IPS-18a (cell line): ENCODE measurements around the gene LPXN.

Source experiments
- H3K27ac ChIP-seq: one replicate; pipeline ENCODE4 v1.5.1; 2013; ENCODE audit warnings: low read length
- H3K27me3 ChIP-seq: one replicate; pipeline ENCODE4 v1.6.1; 2013; ENCODE audit warnings: mild to moderate bottlenecking, low read length; ENCODE audit not compliant: control insufficient read depth, insufficient read depth
- H3K36me3 ChIP-seq: one replicate; pipeline ENCODE4 v1.6.1; 2013; ENCODE audit warnings: low read depth, low read length; ENCODE audit not compliant: control insufficient read depth
- H3K4me1 ChIP-seq: one replicate; pipeline ENCODE4 v1.6.1; 2013; ENCODE audit warnings: low read depth, low read length; ENCODE audit not compliant: control insufficient read depth
- H3K4me3 ChIP-seq: one replicate; pipeline ENCODE4 v1.5.1; 2013; ENCODE audit warnings: low read length
- H3K9ac ChIP-seq: one replicate; pipeline ENCODE4 v1.6.1; 2013; ENCODE audit warnings: mild to moderate bottlenecking, low read length, moderate library complexity
- H3K9me3 ChIP-seq: one replicate; pipeline ENCODE4 v1.6.1; 2013; ENCODE audit warnings: low read depth, low read length; ENCODE audit not compliant: control insufficient read depth

LPXN gene

GRCh38 chr11:58508814-58509213, 66.8 kb downstream of the LPXN start:
- Histone ChIP-seq H3K9ac (no peak overlapping the region), H3K27me3 (no peaks in the 10 kb centered on the region), H3K9me3 (no peaks in the 10 kb centered on the region), H3K36me3 (no peaks in the 10 kb centered on the region), H3K27ac (no peak overlapping the region), H3K4me3 (no peak overlapping the region), H3K4me1 (peaks cover 4% of the 10 kb centered on the region)

- Histone ChIP-seq H3K4me1 (peaks cover 3% of the 10 kb centered on the region), H3K9ac (no peak within 1 kb of the TSS), H3K27me3 (no peaks in the 10 kb centered on the region), H3K36me3 (no peaks in the 10 kb centered on the region), H3K9me3 (no peaks in the 10 kb centered on the region), H3K4me3 (no peak within 1 kb of the TSS), H3K27ac (no peak within 1 kb of the TSS)
Observed at GRCh38 chr11:58508005-58508404, 67.7 kb downstream of the LPXN start, which contains the start of gene OR5B21. Gene OR5B21 (minus strand): TSS chr11:58508105. CDS start chr11:58508105, 0 bp downstream.

- Histone ChIP-seq H3K4me1 (no peaks in the 10 kb centered on the region), H3K36me3 (no peaks in the 10 kb centered on the region), H3K4me3 (no peak overlapping the region), H3K9me3 (no peaks in the 10 kb centered on the region), H3K27ac (no peak overlapping the region), H3K27me3 (no peaks in the 10 kb centered on the region), H3K9ac (no peak overlapping the region)
Observed at GRCh38 chr11:58507355-58507754, 68.3 kb downstream of the LPXN start.

- Histone ChIP-seq H3K36me3 (no peaks in the 10 kb centered on the region), H3K4me3 (no peak overlapping the region), H3K27ac (no peak overlapping the region), H3K27me3 (no peaks in the 10 kb centered on the region), H3K9ac (no peak overlapping the region), H3K9me3 (no peaks in the 10 kb centered on the region), H3K4me1 (no peaks in the 10 kb centered on the region)
Observed at GRCh38 chr11:58506935-58507334, 68.7 kb downstream of the LPXN start.

- Histone ChIP-seq H3K9ac (no peak overlapping the region), H3K27ac (no peak overlapping the region), H3K4me3 (no peak overlapping the region), H3K36me3 (no peaks in the 10 kb centered on the region), H3K27me3 (no peaks in the 10 kb centered on the region), H3K4me1 (no peaks in the 10 kb centered on the region), H3K9me3 (no peaks in the 10 kb centered on the region)
Observed at GRCh38 chr11:58505849-58506248, 69.8 kb downstream of the LPXN start.

- Histone ChIP-seq H3K9me3 (no peaks in the 10 kb centered on the region), H3K9ac (no peak overlapping the region), H3K36me3 (no peaks in the 10 kb centered on the region), H3K4me1 (no peaks in the 10 kb centered on the region), H3K4me3 (no peak overlapping the region), H3K27me3 (no peaks in the 10 kb centered on the region), H3K27ac (no peak overlapping the region)
Observed at GRCh38 chr11:58504232-58504631, 71.4 kb downstream of the LPXN start.

GRCh38 chr11:58503361-58503856, 72.2 kb downstream of the LPXN start:
- Histone ChIP-seq H3K4me1 (no peaks in the 10 kb centered on the region), H3K4me3 (no peak overlapping the region), H3K27ac (no peak overlapping the region), H3K36me3 (no peaks in the 10 kb centered on the region), H3K27me3 (no peaks in the 10 kb centered on the region), H3K9ac (no peak overlapping the region), H3K9me3 (no peaks in the 10 kb centered on the region)

GRCh38 chr11:58502004-58502403, 73.7 kb downstream of the LPXN start:
- Histone ChIP-seq H3K36me3 (no peaks in the 10 kb centered on the region), H3K4me1 (no peaks in the 10 kb centered on the region), H3K27ac (no peak overlapping the region), H3K27me3 (no peaks in the 10 kb centered on the region), H3K4me3 (no peak overlapping the region), H3K9me3 (no peaks in the 10 kb centered on the region), H3K9ac (no peak overlapping the region)

- Histone ChIP-seq H3K9ac (no peak overlapping the region), H3K4me3 (no peak overlapping the region), H3K4me1 (no peaks in the 10 kb centered on the region), H3K9me3 (no peaks in the 10 kb centered on the region), H3K36me3 (no peaks in the 10 kb centered on the region), H3K27ac (no peak overlapping the region), H3K27me3 (no peaks in the 10 kb centered on the region)
Observed at GRCh38 chr11:58498464-58498863, 77.2 kb downstream of the LPXN start.

- H3K4me1 ChIP-seq, result no peaks in the 10 kb centered on the region
- no peaks in the 10 kb centered on the region for H3K9me3 ChIP-seq
- H3K27me3 ChIP-seq, result no peaks in the 10 kb centered on the region
- H3K27ac ChIP-seq, result no peak overlapping the region
- no peaks in the 10 kb centered on the region for H3K36me3 ChIP-seq
- no peak overlapping the region for H3K4me3 ChIP-seq
- H3K9ac ChIP-seq, result no peak overlapping the region
Observed at GRCh38 chr11:58497951-58498350, 77.7 kb downstream of the LPXN start.

- Histone ChIP-seq H3K4me1 (no peaks in the 10 kb centered on the region), H3K27ac (no peak overlapping the region), H3K27me3 (no peaks in the 10 kb centered on the region), H3K9me3 (no peaks in the 10 kb centered on the region), H3K4me3 (no peak overlapping the region), H3K9ac (no peak overlapping the region), H3K36me3 (no peaks in the 10 kb centered on the region)
Observed at GRCh38 chr11:58495906-58496305, 79.8 kb downstream of the LPXN start.

GRCh38 chr11:58494101-58494500, 81.6 kb downstream of the LPXN start:
- no peak overlapping the region for H3K4me3 ChIP-seq
- H3K36me3 ChIP-seq, result no peaks in the 10 kb centered on the region
- no peaks in the 10 kb centered on the region for H3K9me3 ChIP-seq
- H3K27ac ChIP-seq, result no peak overlapping the region
- H3K27me3 ChIP-seq, result no peaks in the 10 kb centered on the region
- H3K4me1 ChIP-seq, result no peaks in the 10 kb centered on the region
- no peak overlapping the region for H3K9ac ChIP-seq
